Right lobe of liver (tissue), 4 donors: Measurements from ENCODE around the gene JMJD6.

Source experiments
- POLR2A ChIP-seq: fragments of 450-650 bp; IDR thresholded peaks from one replicate; pipeline ENCODE4 v1.6.1; 2017; ENCODE audit warnings: antibody characterized with exemption, mild to moderate bottlenecking
- TF ChIP-seq, protein P1 (sequence below), 4 donors: fragments of 200-600 bp in 3 of 4; fragments of 450-650 bp in 1 of 4; IDR thresholded peaks; one replicate each; pipeline versions ENCODE4 v1.5.1 to v1.8.0; 2016 to 2022; ENCODE audit warnings: antibody characterized with exemption in 4 of 4, mild to moderate bottlenecking in 2 of 4
- donor health status: DM: no; HTN: no; CAD: no.
- donor health status: DM: no; HTN: no; CAD: no.
- donor health status: DM: no; HTN: yes; CAD: no.

GRCh38 chr17:76695059-76695831, 31.2 kb downstream of the JMJD6 start:
- TF ChIP-seq, protein P1, sequence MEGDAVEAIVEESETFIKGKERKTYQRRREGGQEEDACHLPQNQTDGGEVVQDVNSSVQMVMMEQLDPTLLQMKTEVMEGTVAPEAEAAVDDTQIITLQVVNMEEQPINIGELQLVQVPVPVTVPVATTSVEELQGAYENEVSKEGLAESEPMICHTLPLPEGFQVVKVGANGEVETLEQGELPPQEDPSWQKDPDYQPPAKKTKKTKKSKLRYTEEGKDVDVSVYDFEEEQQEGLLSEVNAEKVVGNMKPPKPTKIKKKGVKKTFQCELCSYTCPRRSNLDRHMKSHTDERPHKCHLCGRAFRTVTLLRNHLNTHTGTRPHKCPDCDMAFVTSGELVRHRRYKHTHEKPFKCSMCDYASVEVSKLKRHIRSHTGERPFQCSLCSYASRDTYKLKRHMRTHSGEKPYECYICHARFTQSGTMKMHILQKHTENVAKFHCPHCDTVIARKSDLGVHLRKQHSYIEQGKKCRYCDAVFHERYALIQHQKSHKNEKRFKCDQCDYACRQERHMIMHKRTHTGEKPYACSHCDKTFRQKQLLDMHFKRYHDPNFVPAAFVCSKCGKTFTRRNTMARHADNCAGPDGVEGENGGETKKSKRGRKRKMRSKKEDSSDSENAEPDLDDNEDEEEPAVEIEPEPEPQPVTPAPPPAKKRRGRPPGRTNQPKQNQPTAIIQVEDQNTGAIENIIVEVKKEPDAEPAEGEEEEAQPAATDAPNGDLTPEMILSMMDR (IDR thresholded peaks at IDR 0.05) = no peak
- no peak for TF ChIP-seq POLR2A
